ENCODE data around the gene RAB3IL1.

DNA sequence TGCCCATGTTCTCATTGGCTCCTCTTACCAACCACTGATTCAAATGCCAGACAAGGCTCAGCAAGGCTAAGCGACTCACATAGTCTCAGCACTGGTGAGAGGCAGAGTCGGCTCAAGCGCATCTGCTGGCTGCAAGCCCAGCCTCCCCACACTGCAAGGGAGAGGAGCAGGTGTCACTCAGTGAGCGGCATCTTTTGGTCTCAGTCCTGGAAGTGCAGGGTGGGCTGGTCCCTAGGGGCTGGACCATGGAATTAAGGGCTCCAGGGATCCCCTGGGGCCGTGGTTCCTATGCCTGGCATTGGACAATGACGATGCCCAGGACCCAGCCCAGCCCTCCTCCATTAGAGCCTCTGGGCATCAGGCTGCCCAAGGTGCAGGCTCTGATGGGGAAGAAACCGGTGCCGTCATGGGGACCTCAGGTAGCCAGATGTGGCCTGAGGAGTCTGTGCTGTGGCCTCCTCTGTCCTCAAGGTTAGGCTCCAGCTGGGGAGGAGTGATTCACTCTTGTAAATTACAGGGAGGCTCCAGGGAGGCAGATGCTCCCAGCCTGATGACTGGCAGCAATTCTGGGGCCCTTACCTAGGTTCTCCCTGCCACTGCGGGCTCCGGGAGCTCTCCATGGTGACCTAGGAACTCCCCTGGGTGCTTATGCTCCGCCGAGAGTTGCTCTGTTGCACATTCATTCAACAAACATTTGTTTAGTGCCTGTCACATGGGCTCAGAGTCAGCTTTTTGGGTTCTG is 61.3 kb downstream of the RAB3IL1 start:
- TF ChIP-seq POLR2AphosphoS5 (IDR thresholded peaks at IDR 0.05; ENCODE audit: low read depth, low read length) (no peak), POLR2A (IDR thresholded peaks at IDR 0.05; ENCODE audit: low read depth, low read length) (no peak), TAF1 (IDR thresholded peaks at IDR 0.05; ENCODE audit: low read depth, low read length) (no peak)

Data from GM12891 (cell line).